NCI-H526 (cell line): ENCODE results near the gene MSANTD1.

Source experiments
- DNase-seq, 2 experiments: peaks; one replicate each; lab custom pipeline; 2025; lab: John Stamatoyannopoulos, UW

Gene MSANTD1

GRCh38 chr4:3263876-3264193 lies 14.9 kb downstream of the MSANTD1 start:
- no peak for DNase-seq

GRCh38 chr4:3266076-3266475 lies 17.1 kb downstream of the MSANTD1 start:
- DNase-seq: no peak

GRCh38 chr4:3267576-3268394 lies 18.8 kb downstream of the MSANTD1 start:
- DNase-seq: peak; percentile 28 to 61

- DNase-seq: no peak
Observed at GRCh38 chr4:3268395-3269104, 19.6 kb downstream of the MSANTD1 start.

- no peak for DNase-seq
Observed at GRCh38 chr4:3269105-3269927, 20.4 kb downstream of the MSANTD1 start.

GRCh38 chr4:3269991-3270611 lies 21.1 kb downstream of the MSANTD1 start:
- peak in 1 of 2 experiments; percentile 42 for DNase-seq

- DNase-seq: no peak
Observed at GRCh38 chr4:3271131-3271530, 22.2 kb downstream of the MSANTD1 start.

DNA sequence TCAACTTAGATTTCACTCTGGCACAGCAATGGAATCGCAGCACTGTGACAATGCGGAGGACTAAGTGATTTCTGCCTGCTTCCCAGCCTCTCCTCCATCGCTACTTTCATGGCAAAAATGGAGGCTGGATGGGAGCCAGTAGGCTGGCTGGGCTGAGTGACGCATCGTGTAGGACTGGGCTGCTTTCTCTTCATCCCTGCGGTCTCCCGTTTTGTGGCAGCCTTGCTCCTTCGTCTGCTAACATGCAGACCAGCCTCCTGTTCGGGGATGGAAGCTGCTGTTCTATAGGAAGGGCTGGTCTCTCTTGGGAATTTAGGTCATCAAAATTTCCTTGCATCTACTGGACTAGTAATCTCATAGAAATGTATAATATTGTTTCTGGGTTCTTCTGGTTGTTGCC lies 28.0 kb downstream of the MSANTD1 start:
- DNase-seq: no peak

GRCh38 chr4:3280466-3280865 lies 31.5 kb downstream of the MSANTD1 start:
- no peak for DNase-seq

DNA sequence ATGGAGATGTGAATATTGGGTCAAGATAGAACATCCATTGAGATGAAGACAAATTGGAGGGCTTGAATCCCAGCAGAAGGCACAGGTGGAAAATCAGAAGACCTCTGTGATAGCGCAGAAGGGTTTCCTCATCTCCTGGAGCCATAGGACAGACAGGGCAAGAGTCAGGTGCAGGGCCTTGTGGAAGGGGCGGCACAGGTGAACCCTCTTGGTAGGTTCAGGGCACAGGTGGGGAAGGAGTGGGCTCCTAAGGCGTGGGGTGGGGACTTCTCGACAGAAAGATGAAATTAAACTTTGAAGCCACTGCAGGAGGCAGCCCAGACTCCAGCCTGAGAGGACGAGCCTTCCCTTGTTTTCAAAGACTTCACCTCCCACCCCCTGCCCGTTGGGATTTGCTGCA lies 34.5 kb downstream of the MSANTD1 start:
- no peak for DNase-seq

- no peak for DNase-seq
Observed at GRCh38 chr4:3283916-3284315, 35.0 kb downstream of the MSANTD1 start.

DNA sequence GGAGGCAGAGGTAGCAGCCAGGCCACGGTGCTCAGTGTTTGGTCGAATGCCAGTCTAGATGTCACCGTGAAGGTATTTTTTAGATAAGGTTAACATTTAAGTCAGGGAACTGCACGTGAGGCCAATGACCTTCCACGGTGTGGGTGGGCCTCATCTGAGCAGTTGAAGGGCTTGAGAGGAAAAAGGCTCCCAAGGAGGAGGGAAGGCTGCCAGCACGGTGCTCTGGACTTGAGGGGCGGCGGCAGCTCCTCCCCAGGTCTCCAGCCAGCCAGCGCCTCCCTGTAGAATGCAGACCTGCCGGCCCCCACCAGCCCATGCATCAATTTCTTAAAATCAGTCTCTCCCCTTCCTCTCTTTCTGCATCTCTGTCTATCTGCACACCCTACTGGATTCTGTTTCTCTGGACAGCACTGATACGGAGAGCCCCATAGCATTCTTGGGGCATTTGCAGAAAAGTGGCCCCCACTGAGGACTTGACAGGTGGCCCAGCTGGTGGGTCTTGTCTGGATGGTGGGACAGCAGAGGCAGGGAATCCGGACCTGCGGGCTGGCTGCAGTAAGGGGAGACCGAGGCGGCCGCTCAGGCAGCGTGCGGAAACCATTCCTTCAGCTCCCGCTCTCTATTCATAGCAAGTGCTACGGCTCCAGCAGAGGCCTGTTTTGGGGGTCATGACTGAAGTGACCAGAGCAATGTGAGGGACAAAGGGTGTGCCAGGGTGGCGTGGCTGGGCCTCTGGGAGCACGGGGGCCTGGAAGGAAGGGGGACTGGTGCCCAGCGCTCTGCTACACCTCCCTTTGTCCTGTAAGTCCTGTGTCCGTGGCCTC lies 36.0 kb downstream of the MSANTD1 start:
- DNase-seq: no peak

- no peak for DNase-seq
Observed at GRCh38 chr4:3285558-3286334, 36.8 kb downstream of the MSANTD1 start.

GRCh38 chr4:3286335-3287175 lies 37.6 kb downstream of the MSANTD1 start:
- DNase-seq: no peak

DNA sequence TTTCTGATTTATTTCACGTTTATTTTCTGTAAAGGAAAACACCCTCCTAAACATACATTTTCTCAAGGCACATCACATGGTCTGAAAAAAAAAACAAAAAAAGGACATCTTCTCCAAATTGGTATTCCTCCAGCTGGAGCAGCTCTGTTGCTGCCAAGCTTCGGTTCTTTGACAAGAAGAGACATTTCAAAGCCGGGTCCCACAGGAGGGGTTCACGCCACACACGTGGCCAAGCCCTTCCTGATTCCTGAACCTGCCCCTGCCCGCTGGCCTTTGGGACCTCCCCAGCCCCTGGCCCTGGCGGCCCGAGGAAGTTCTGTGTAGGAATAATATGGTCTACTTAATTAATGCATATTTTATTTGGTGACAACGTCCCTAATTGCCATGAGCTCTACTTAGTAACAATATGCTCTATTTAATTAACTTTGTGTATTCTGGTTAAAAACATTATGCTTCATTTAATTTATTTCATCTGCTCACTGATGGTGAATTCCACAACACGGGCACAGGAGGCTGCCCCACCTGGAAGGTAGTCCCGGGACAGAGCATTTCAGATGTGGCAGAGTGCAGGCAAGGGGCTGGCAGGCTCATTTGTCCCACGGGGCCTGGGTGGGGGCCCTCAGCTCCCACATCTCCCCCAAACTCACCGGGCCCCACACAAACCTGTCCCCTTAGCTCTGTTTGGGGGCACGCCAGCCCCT lies 38.5 kb downstream of the MSANTD1 start:
- no peak for DNase-seq

- DNase-seq: no peak
Observed at GRCh38 chr4:3287972-3288570, 39.1 kb downstream of the MSANTD1 start.

DNA sequence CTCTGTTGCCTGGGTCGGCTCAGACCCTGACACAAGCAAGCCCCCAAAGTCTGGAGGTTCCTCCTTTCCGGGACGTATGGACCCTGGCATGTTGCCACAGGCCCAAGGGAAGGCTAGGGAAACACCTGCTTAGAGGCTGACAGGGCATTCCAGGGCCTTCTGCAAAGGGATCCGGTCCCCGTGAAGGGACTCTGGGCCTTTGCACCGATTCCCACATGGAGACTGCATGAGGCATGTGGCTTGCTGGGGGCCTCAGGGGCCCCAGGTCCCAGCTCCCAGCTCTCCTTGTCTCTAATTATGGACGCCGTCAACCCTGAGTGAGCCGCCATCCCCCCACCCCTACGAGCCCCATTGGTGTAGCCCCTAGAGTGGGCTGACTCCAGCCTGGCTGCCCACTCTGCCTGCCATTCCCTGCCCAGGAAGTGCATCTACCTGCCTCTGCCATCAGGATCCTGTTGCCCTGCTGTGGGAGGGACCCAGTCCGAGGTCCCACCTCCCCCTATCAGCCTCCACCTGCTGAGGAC lies 39.7 kb downstream of the MSANTD1 start:
- DNase-seq: no peak

GRCh38 chr4:3290476-3290875 lies 41.5 kb downstream of the MSANTD1 start:
- DNase-seq: no peak
